Measurements from ENCODE around the gene PSKH1. TPM values are rescaled to one million over a fixed set of nuclear protein-coding genes. Genes with fewer than 3 reads are reported as not detected.

PSKH1 gene
- total RNA-seq, 2 donors from 2014 or later, result 32.1 to 37.4 TPM

DNA sequence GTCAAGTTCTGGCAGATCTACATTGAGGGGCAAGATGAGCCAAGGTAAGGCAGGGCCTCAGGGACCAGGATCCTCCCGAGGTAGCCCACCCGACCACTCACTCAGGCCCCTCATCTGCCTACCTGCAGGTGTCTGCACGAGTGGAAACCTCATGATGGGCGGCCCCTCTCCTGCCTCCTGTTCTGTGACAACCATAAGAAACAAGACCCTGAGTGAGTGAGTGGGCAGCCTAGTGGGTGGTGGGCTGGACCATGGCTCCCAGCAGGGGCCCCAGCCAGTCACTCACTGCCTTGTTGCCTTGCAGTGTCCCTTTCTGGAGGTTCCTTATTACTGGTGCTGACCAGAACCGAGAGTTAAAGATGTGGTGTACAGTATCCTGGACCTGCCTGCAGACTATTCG lies 14.8 kb upstream of the PSKH1 start:
- TF ChIP-seq, protein P1, sequence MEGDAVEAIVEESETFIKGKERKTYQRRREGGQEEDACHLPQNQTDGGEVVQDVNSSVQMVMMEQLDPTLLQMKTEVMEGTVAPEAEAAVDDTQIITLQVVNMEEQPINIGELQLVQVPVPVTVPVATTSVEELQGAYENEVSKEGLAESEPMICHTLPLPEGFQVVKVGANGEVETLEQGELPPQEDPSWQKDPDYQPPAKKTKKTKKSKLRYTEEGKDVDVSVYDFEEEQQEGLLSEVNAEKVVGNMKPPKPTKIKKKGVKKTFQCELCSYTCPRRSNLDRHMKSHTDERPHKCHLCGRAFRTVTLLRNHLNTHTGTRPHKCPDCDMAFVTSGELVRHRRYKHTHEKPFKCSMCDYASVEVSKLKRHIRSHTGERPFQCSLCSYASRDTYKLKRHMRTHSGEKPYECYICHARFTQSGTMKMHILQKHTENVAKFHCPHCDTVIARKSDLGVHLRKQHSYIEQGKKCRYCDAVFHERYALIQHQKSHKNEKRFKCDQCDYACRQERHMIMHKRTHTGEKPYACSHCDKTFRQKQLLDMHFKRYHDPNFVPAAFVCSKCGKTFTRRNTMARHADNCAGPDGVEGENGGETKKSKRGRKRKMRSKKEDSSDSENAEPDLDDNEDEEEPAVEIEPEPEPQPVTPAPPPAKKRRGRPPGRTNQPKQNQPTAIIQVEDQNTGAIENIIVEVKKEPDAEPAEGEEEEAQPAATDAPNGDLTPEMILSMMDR (conservative IDR thresholded peaks at IDR 0.05), result no peak
- DNase-seq, result no peak
- Mint-ChIP-seq H3K9me3 (no peaks in the 10 kb centered on the region), H3K36me3 (ENCODE audit: low read depth) (peaks cover 56% of the 10 kb centered on the region), H3K27me3 (ENCODE audit: insufficient read depth) (no peaks in the 10 kb centered on the region), H3K27ac (no peak overlapping the region), H3K4me3 (no peak overlapping the region), H3K4me1 (peaks cover 8% of the 10 kb centered on the region)
- Histone ChIP-seq H3K9ac (ENCODE audit: extremely low read depth, low read length, poor library complexity, severe bottlenecking) (no peak overlapping the region), H3K27ac (ENCODE audit: low read depth, low read length) (no peak overlapping the region), H3K27me3 (ENCODE audit: control insufficient read depth, insufficient read depth, low read length, poor library complexity, severe bottlenecking) (no peaks in the 10 kb centered on the region), H3K4me1 (ENCODE audit: control insufficient read depth, insufficient read depth, low read length) (no peaks in the 10 kb centered on the region), H3K36me3 (ENCODE audit: control insufficient read depth, insufficient read depth, low read length) (peaks cover 66% of the 10 kb centered on the region), H3K4me3 (ENCODE audit: low read length) (no peak overlapping the region), H3K9me3 (ENCODE audit: control insufficient read depth, low read length) (no peaks in the 10 kb centered on the region)
- WGBS, 2 experiments (ENCODE audit: insufficient coverage in 1 of 2, insufficient read length in 1 of 2), result 92 to 97% methylated on average over 6 of the region's 6 CpGs

DNA sequence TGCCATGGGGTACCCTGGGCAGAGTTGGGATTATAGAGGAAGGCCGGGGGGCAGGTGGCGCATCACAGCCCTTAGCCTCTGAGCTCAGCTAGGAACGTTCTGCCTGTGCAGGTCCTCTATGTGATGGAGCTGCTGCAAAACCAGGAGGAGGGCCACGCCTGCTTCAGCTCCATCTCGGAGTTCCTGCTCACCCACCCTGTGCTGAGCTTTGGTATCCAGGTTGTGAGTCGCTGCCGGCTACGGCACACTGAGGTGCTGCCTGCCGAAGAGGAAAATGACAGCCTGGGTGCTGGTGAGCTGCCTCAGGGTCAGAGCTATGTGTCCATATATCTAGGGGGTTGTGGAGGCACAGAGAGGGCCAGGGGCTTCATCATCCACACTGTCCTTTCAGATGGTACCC lies 14.2 kb upstream of the PSKH1 start:
- peaks cover 69% of the 10 kb centered on the region for H3K36me3 ChIP-seq (ENCODE audit: control insufficient read depth, insufficient read depth, low read length)
- H3K4me1 ChIP-seq (ENCODE audit: control insufficient read depth, insufficient read depth, low read length), result no peaks in the 10 kb centered on the region
- Mint-ChIP-seq H3K4me1 (peaks cover 5% of the 10 kb centered on the region), H3K4me3 (no peak overlapping the region), H3K27ac (no peak overlapping the region), H3K27me3 (ENCODE audit: insufficient read depth) (no peaks in the 10 kb centered on the region), H3K9me3 (no peaks in the 10 kb centered on the region), H3K36me3 (ENCODE audit: low read depth) (peaks cover 60% of the 10 kb centered on the region)
- WGBS, 2 experiments (ENCODE audit: insufficient coverage in 1 of 2, insufficient read length in 1 of 2), result 94 to 99% methylated on average over 7 to 9 of the region's 9 CpGs
- no peak overlapping the region for H3K9ac ChIP-seq (ENCODE audit: extremely low read depth, low read length, poor library complexity, severe bottlenecking)
- no peaks in the 10 kb centered on the region for H3K27me3 ChIP-seq (ENCODE audit: control insufficient read depth, insufficient read depth, low read length, poor library complexity, severe bottlenecking)
- H3K4me3 ChIP-seq (ENCODE audit: low read length), result no peak overlapping the region
- no peak for DNase-seq
- TF ChIP-seq, protein P1 (conservative IDR thresholded peaks at IDR 0.05), result no peak
- H3K9me3 ChIP-seq (ENCODE audit: control insufficient read depth, low read length), result no peaks in the 10 kb centered on the region
- no peak overlapping the region for H3K27ac ChIP-seq (ENCODE audit: low read depth, low read length)

- no peak overlapping the region for H3K9ac ChIP-seq (ENCODE audit: extremely low read depth, low read length, poor library complexity, severe bottlenecking)
Measured at GRCh38 chr16:67879462-67879861, 13.6 kb upstream of the PSKH1 start.

More at GRCh38 chr16:67879462-67879861, 13.6 kb upstream of the PSKH1 start:
- Histone ChIP-seq H3K4me3 (ENCODE audit: low read length) (no peak overlapping the region), H3K4me1 (ENCODE audit: control insufficient read depth, insufficient read depth, low read length) (no peaks in the 10 kb centered on the region), H3K9me3 (ENCODE audit: control insufficient read depth, low read length) (no peaks in the 10 kb centered on the region), H3K36me3 (ENCODE audit: control insufficient read depth, insufficient read depth, low read length) (peaks cover 75% of the 10 kb centered on the region), H3K27me3 (ENCODE audit: control insufficient read depth, insufficient read depth, low read length, poor library complexity, severe bottlenecking) (no peaks in the 10 kb centered on the region), H3K27ac (ENCODE audit: low read depth, low read length) (no peak overlapping the region)
- Mint-ChIP-seq H3K36me3 (ENCODE audit: low read depth) (peaks cover 61% of the 10 kb centered on the region), H3K9me3 (no peaks in the 10 kb centered on the region), H3K4me1 (peaks cover 2% of the 10 kb centered on the region), H3K4me3 (no peak overlapping the region), H3K27me3 (ENCODE audit: insufficient read depth) (no peaks in the 10 kb centered on the region), H3K27ac (no peak overlapping the region)
- 92 to 94% methylated on average over 12 of the region's 12 CpGs for WGBS, 2 experiments (ENCODE audit: insufficient coverage in 1 of 2, insufficient read length in 1 of 2)
- no peak for DNase-seq
- TF ChIP-seq, protein P1 (conservative IDR thresholded peaks at IDR 0.05), result no peak
